Transverse colon (tissue), 4 donors: Measurements from ENCODE around the gene REM2. TPM values are rescaled to one million over a fixed set of nuclear protein-coding genes. Genes with fewer than 3 reads are reported as not detected.
"Not testable (repeated sequence)": the region's sequence is repeated elsewhere in the genome, so short reads cannot be mapped to it uniquely, and the experiment has no call there.

Experiments used
- DNase-seq: peaks from one replicate; pipeline ENCODE4 v3.0.0-alpha.2; 2019
- H3K27ac ChIP-seq, 4 donors: fragments of 200-600 bp; sonication (generic); 2 replicates each; pipeline ENCODE4 v1.5.1; 2016 to 2018; ENCODE audit warnings: inconsistent platforms in 4 of 4
- H3K27me3 ChIP-seq: fragments of 200-600 bp; sonication (generic); 2 replicates; pipeline ENCODE4 v1.5.1; 2017; ENCODE audit warnings: inconsistent platforms
- H3K36me3 ChIP-seq, 4 donors: fragments of 200-600 bp; sonication (generic); 2 replicates each; pipeline ENCODE4 v1.5.1; 2017 to 2019; ENCODE audit warnings: inconsistent platforms in 4 of 4
- H3K4me1 ChIP-seq, 4 donors: fragments of 200-600 bp; sonication (generic); 2 replicates each; pipeline ENCODE4 v1.5.1; 2017 to 2020; ENCODE audit warnings: inconsistent platforms in 4 of 4
- H3K4me3 ChIP-seq, 4 donors: fragments of 200-600 bp; sonication (generic); 1 replicate in 1 of 4; 2 replicates in 3 of 4; pipeline versions ENCODE4 v1.5.1 to v1.6.1; 2017 to 2019; ENCODE audit warnings: inconsistent platforms in 4 of 4
- H3K9me3 ChIP-seq, 2 donors: fragments of 200-600 bp; sonication (generic); 2 replicates each; pipeline ENCODE4 v1.5.1; 2017 to 2019; ENCODE audit warnings: inconsistent platforms in 2 of 2
- EP300 ChIP-seq: sonication (generic); formaldehyde crosslinking; IDR thresholded peaks from one replicate; pipeline ENCODE4 v1.6.1; 2017; ENCODE audit warnings: antibody characterized with exemption, low read depth
- POLR2A ChIP-seq: fragments of 450-650 bp; IDR thresholded peaks from one replicate; pipeline ENCODE4 v1.6.1; 2016; ENCODE audit warnings: antibody characterized with exemption, mild to moderate bottlenecking, moderate library complexity
- POLR2AphosphoS5 ChIP-seq, 3 donors: sonication (generic); formaldehyde crosslinking; IDR thresholded peaks; one replicate each; pipeline ENCODE4 v1.6.1; 2016; ENCODE audit warnings: antibody characterized with exemption in 3 of 3
- WGBS, 2 donors: methylation state at CpG; one replicate each; pipeline ENCODE4 v1.1.5; 2018; ENCODE audit warnings: low coverage in 1 of 2; 5-methylcytosine and 5-hydroxymethylcytosine counted together
- in situ Hi-C, 4 donors: fragments of 200-750 bp; cut with MboI; loops; one replicate each; pipeline versions ENCODE4 v1.15.0 to v1.15.1; 2017; ENCODE audit warnings: low sequenced_read_pairs in 3 of 4, low pct_ligation_motif_present in 1 of 4, low pct_unique_long_range_greater_than_20kb in 1 of 4
- intact Hi-C: fragments of 100-400 bp; cut with DNase I; formaldehyde crosslinking; loops from one replicate; pipeline ENCODE4 v1.15.1; 2023; ENCODE audit warnings: low total_unique reads
- total RNA-seq, 4 donors: library from RNA; depleted of rRNA; stranded (reverse); fragments of >200 nt; gene quantifications; one replicate each; pipeline ENCODE4 v1.1.0, GENCODE V29; 2016
- TF ChIP-seq, protein P1 (sequence below), 5 experiments: fragments of 200-600 bp in 3 of 5; fragments of 450-650 bp in 2 of 5; sonication (generic) in 3 of 5; IDR thresholded peaks; 1 replicate in 2 of 5; 2 replicates in 3 of 5; pipeline ENCODE4 v1.5.1; 2016 to 2017; ENCODE audit warnings: antibody characterized with exemption in 5 of 5, inconsistent platforms in 3 of 5, mild to moderate bottlenecking in 2 of 5, moderate library complexity in 1 of 5

The REM2 gene
- total RNA-seq, 4 donors from 2014 or later = 0.27 to 5.2 (median 2.1) TPM; not detected in 1

DNA sequence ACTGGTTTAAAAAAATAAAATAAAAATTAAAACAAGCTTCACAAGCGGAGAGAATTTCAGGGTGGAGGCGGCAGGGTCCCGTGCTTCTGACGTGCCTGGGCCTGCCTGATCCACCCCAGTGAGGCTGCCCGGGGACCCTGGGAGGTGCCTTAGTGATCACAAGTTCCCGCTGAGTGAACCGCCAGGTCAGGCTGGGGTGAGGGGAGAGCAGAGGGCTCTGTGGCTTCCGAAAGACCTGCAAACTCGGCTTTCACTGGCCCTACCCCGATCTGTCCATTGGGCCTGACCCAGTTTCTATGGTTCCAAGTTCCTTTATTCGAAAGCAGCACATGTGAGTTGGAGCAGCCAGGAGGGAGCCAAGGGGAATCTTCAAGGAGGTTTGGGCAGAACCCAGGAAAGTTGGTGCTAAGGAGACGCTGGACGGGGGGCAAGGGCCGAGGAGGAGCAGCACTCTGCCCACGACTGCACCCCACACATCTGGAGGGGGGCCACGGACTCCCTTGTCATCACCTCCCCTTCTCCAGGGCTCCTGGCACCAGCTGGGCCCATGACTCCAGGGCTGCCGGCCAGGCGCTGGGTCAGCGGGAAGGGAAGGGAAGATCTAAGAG is 33.7 kb upstream of the REM2 start:
- peak; percentile 29 for DNase-seq
- TF ChIP-seq POLR2A (no peak), EP300 (no peak), POLR2AphosphoS5 (IDR thresholded peaks at IDR 0.05) (no peak)
- TF ChIP-seq, protein P1, sequence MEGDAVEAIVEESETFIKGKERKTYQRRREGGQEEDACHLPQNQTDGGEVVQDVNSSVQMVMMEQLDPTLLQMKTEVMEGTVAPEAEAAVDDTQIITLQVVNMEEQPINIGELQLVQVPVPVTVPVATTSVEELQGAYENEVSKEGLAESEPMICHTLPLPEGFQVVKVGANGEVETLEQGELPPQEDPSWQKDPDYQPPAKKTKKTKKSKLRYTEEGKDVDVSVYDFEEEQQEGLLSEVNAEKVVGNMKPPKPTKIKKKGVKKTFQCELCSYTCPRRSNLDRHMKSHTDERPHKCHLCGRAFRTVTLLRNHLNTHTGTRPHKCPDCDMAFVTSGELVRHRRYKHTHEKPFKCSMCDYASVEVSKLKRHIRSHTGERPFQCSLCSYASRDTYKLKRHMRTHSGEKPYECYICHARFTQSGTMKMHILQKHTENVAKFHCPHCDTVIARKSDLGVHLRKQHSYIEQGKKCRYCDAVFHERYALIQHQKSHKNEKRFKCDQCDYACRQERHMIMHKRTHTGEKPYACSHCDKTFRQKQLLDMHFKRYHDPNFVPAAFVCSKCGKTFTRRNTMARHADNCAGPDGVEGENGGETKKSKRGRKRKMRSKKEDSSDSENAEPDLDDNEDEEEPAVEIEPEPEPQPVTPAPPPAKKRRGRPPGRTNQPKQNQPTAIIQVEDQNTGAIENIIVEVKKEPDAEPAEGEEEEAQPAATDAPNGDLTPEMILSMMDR (IDR thresholded peaks at IDR 0.05) = no peak
- WGBS, 2 donors = 60 to 71% methylated on average over 1 to 19 of the region's 19 CpGs
- intact Hi-C loops = no loop called here
- Histone ChIP-seq H3K36me3 (peaks cover 0 to 21% (median 2%) of the 10 kb centered on the region in 4 donors), H3K27ac (peak overlapping the region; percentile 76 to 92 (median 85)), H3K9me3 (no peaks in the 10 kb centered on the region), H3K4me1 (peaks cover 39 to 78% (median 60%) of the 10 kb centered on the region in 4 donors), H3K4me3 (no peak overlapping the region), H3K27me3 (no peaks in the 10 kb centered on the region)
- in situ Hi-C loops = loop anchor here in 2 of 4 donors (10.0 to 25.0 kb wide), 2 partner anchors 262 to 285 kb away; partner anchors contain the start of genes ABHD4 (in 1 of the 2) and DAD1 (in 1 of the 2)

DNA sequence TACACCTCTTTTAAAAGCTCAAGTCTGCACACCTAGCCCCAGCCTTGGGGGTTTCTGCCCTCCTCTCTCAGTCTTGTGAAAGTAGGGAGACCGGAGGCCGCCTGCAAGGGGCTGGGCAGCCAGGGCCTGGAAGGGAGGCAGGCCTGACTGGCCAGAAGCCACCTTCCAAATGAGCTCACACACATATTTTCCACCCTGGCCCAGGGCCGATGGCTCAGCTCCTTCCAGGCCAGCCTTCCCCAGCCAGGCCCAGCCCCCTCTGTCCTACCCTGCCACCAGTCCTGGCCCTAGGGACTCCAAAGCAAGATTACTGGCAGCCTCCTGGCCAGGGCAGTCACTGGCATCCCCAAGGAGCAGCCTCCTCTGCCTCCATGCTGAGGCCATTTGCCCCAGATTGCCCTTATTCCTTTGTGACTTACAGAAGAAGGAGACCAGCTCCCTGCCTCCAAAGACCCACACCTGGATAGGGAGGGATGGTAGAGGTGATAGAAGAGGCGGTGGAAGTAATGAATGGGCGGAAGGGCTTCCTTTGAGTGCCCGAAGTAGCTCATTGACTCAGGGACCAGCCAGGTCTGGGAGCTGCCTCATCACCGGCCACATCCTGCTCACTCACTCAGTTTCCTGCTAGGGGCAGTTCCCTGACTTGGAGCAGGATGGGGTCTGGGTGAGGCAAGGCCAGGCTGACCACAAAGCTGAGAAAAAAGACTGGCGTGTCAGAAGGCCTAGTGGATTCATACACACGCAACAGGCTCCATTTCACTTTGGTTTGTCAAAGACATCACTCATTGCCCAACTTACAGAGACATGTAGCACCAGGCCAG is 31.9 kb upstream of the REM2 start:
- H3K4me3 ChIP-seq = no peak overlapping the region
- in situ Hi-C loops (loop anchor here in 2 of 4 donors (25.0 kb wide), 1 partner anchor 289 kb away; no protein-coding TSS in a partner anchor), intact Hi-C loops (loop anchor here (10.0 kb wide), 1 partner anchor 296 kb away; no protein-coding TSS in a partner anchor)
- H3K36me3 ChIP-seq = peaks cover 0 to 2% (median 0%) of the 10 kb centered on the region in 4 donors
- H3K27ac ChIP-seq = peak overlapping the region; percentile 76 to 92 (median 85)
- 79% methylated on average over 9 of the region's 9 CpGs; no CpG with 5 or more reads in 1 of the 2 donors for WGBS, 2 donors
- peaks cover 39 to 70% (median 56%) of the 10 kb centered on the region in 4 donors for H3K4me1 ChIP-seq
- DNase-seq = peak; percentile 72
- peak; percentile 59 to 62 (median 60) for TF ChIP-seq POLR2AphosphoS5 (IDR thresholded peaks at IDR 0.05)
- no peak for TF ChIP-seq EP300
- no peaks in the 10 kb centered on the region for H3K27me3 ChIP-seq
- H3K9me3 ChIP-seq = no peaks in the 10 kb centered on the region

DNA sequence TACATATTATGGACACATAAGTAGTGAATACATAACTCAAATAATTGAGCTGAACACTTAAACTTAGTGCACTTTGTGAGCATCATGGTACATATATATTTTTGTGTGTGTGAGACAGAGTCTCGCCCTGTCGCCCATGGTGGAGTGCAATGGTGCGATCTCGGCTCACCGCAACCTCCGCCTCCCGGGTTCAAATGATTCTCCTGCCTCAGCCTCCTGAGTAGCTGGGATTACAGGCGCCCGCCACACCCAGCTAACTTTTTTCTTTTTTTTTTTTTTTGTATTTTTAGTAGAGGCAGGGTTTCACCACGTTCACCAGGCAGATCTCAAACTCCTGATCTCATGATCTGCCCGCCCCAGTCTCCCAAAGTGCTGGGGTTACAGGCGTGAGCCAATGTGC is 30.8 kb upstream of the REM2 start:
- Histone ChIP-seq H3K27ac (peak overlapping the region; percentile 76 to 92 (median 85)), H3K4me1 (peaks cover 32 to 60% (median 45%) of the 10 kb centered on the region in 4 donors)
- not testable (repeated sequence) for H3K4me3 ChIP-seq, H3K36me3 ChIP-seq, DNase-seq, H3K27me3 ChIP-seq, H3K9me3 ChIP-seq
- in situ Hi-C loops (loop anchor here in 2 of 4 donors (25.0 kb wide), 1 partner anchor 290 kb away; no protein-coding TSS in a partner anchor), intact Hi-C loops (loop anchor here (2.0 to 10.0 kb wide), 2 partner anchors 15 to 297 kb away; partner anchors contain the start of gene MMP14)
- 81 to 82% methylated on average over 12 of the region's 12 CpGs for WGBS, 2 donors

DNA sequence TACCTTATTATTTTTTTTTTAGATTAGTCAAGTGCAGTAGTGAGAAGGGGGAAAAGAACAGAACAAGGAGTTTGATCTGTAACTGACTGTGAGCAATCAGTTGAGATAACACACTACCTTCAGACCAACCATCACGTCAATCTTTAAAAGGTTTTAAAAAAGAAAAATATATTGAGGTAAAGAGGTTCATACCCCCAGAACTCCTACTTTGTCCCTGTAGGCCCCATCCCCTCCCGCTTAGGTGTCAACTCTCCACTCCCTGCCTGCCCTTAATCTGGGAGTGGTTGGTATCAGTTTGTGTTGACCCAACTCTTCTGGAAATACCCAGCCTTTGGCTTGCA is 30.5 kb upstream of the REM2 start:
- no peak overlapping the region for H3K4me3 ChIP-seq
- in situ Hi-C loops = loop anchor here in 2 of 4 donors (25.0 kb wide), 1 partner anchor 290 kb away; no protein-coding TSS in a partner anchor
- TF ChIP-seq EP300 (no peak), POLR2A (no peak), POLR2AphosphoS5 (IDR thresholded peaks at IDR 0.05) (no peak)
- TF ChIP-seq, protein P1 (IDR thresholded peaks at IDR 0.05) = no peak
- 45 to 56% methylated on average over 1 to 2 of the region's 2 CpGs for WGBS, 2 donors
- H3K4me1 ChIP-seq = peaks cover 28 to 56% (median 42%) of the 10 kb centered on the region in 4 donors
- intact Hi-C loops = loop anchor here (2.0 to 10.0 kb wide), 2 partner anchors 16 to 298 kb away; partner anchors contain the start of gene MMP14
- H3K27ac ChIP-seq = peak overlapping the region; percentile 73 to 83 (median 76)
- no peaks in the 10 kb centered on the region for H3K9me3 ChIP-seq
- DNase-seq = no peak
- H3K27me3 ChIP-seq = no peaks in the 10 kb centered on the region
- no peaks in the 10 kb centered on the region for H3K36me3 ChIP-seq
